CD14-positive monocyte (primary cell): Measurements from ENCODE around the gene CMTM8. TPM values are rescaled to one million over a fixed set of nuclear protein-coding genes. Genes with fewer than 3 reads are reported as not detected.

ENCODE experiments used
- DNase-seq, 3 donors: peaks; one replicate each; pipeline ENCODE4 v3.0.0-alpha.2; 2011 to 2022
- H2AFZ ChIP-seq: 2 replicates; pipeline ENCODE4 v1.6.0; 2012; ENCODE audit warnings: mild to moderate bottlenecking, low read depth, low read length, inconsistent platforms; ENCODE audit not compliant: insufficient read depth, poor library complexity, severe bottlenecking
- H3K27ac ChIP-seq, 2 donors: 1 replicate in 1 of 2; 2 replicates in 1 of 2; pipeline ENCODE4 v1.5.1; 2012 to 2013; ENCODE audit warnings: low read length in 2 of 2, control low read depth in 1 of 2, inconsistent platforms in 1 of 2, low read depth in 1 of 2, mild to moderate bottlenecking in 1 of 2
- H3K27me3 ChIP-seq, 2 donors: one replicate each; pipeline versions ENCODE4 v1.6.0 to v1.6.1; 2011 to 2013; ENCODE audit warnings: low read length in 2 of 2; ENCODE audit not compliant: control insufficient read depth in 2 of 2, insufficient read depth in 2 of 2
- H3K36me3 ChIP-seq, 2 donors: replicated peaks in 1 of 2; 1 replicate in 1 of 2; 2 replicates in 1 of 2; pipeline versions ENCODE4 v1.5.1 to v1.6.1; 2012 to 2013; ENCODE audit warnings: low read length in 2 of 2, control low read depth in 1 of 2, inconsistent platforms in 1 of 2, mild to moderate bottlenecking in 1 of 2; ENCODE audit not compliant: insufficient read depth in 2 of 2, control insufficient read depth in 1 of 2
- H3K4me1 ChIP-seq, 2 donors: 1 replicate in 1 of 2; 2 replicates in 1 of 2; pipeline versions ENCODE4 v1.5.1 to v1.6.1; 2012 to 2013; ENCODE audit warnings: low read length in 2 of 2, control low read depth in 1 of 2, inconsistent platforms in 1 of 2, mild to moderate bottlenecking in 1 of 2, moderate library complexity in 1 of 2; ENCODE audit not compliant: insufficient read depth in 2 of 2, control insufficient read depth in 1 of 2
- H3K4me2 ChIP-seq: replicated peaks from 2 replicates; pipeline ENCODE3; 2012; ENCODE audit warnings: low read length, moderate library complexity, mild to moderate bottlenecking; ENCODE audit not compliant: poor library complexity, severe bottlenecking; ENCODE audit errors: extremely low read depth
- H3K4me3 ChIP-seq, 3 experiments: fragments of 200-600 bp in 1 of 3; sonication (generic) in 1 of 3; replicated peaks in 1 of 3; 1 replicate in 2 of 3; 2 replicates in 1 of 3; pipeline ENCODE4 v1.5.1; 2011 to 2013; ENCODE audit warnings: low read length in 3 of 3, mild to moderate bottlenecking in 3 of 3, control low read depth in 2 of 3, low read depth in 2 of 3, inconsistent platforms in 1 of 3, moderate library complexity in 1 of 3
- H3K79me2 ChIP-seq: 2 replicates; pipeline ENCODE4 v1.6.0; 2012; ENCODE audit warnings: mild to moderate bottlenecking, control low read depth, inconsistent platforms, low read length, moderate library complexity; ENCODE audit not compliant: insufficient read depth
- H3K9ac ChIP-seq: 2 replicates; pipeline ENCODE4 v1.6.0; 2017; ENCODE audit warnings: low read length, mild to moderate bottlenecking; ENCODE audit not compliant: insufficient read depth, poor library complexity, severe bottlenecking
- H3K9me3 ChIP-seq, 2 donors: replicated peaks in 1 of 2; 1 replicate in 1 of 2; 2 replicates in 1 of 2; pipeline versions ENCODE4 v1.5.1 to v1.6.1; 2012 to 2013; ENCODE audit warnings: low read length in 2 of 2, control low read depth in 1 of 2; ENCODE audit not compliant: control insufficient read depth in 1 of 2, insufficient read depth in 1 of 2
- H4K20me1 ChIP-seq: 2 replicates; pipeline ENCODE4 v1.6.0; 2012; ENCODE audit warnings: mild to moderate bottlenecking, low read length, control low read depth, moderate library complexity; ENCODE audit not compliant: insufficient read depth
- H3K27ac Mint-ChIP-seq, 7 donors: one replicate each; pipeline ENCODE4 v1.8.0; 2020; ENCODE audit warnings: mild to moderate bottlenecking in 7 of 7, mixed read lengths in 7 of 7, moderate library complexity in 6 of 7, inconsistent platforms in 2 of 7
- H3K27me3 Mint-ChIP-seq, 3 donors: one replicate each; pipeline ENCODE4 v1.8.0; 2021 to 2022; ENCODE audit warnings: low read depth in 3 of 3, mild to moderate bottlenecking in 3 of 3, mixed read lengths in 3 of 3, moderate library complexity in 3 of 3, inconsistent platforms in 1 of 3
- H3K36me3 Mint-ChIP-seq, 2 donors: one replicate each; pipeline ENCODE4 v1.8.0; 2020; ENCODE audit warnings: mixed read lengths in 2 of 2, inconsistent platforms in 1 of 2, mild to moderate bottlenecking in 1 of 2
- H3K4me1 Mint-ChIP-seq: one replicate; pipeline ENCODE4 v1.8.0; 2020; ENCODE audit warnings: mild to moderate bottlenecking, mixed read lengths
- H3K4me3 Mint-ChIP-seq, 2 donors: one replicate each; pipeline ENCODE4 v1.8.0; 2020; ENCODE audit warnings: mild to moderate bottlenecking in 2 of 2, mixed read lengths in 2 of 2, moderate library complexity in 1 of 2
- H3K9me3 Mint-ChIP-seq, 7 donors: one replicate each; pipeline ENCODE4 v1.8.0; 2020 to 2022; ENCODE audit warnings: mixed read lengths in 7 of 7, mild to moderate bottlenecking in 6 of 7, moderate library complexity in 6 of 7, inconsistent platforms in 2 of 7
- WGBS: methylation state at CpG from one replicate; pipeline ENCODE4 v1.1.5; 2013; ENCODE audit warnings: missing lambda C conversion rate; ENCODE audit not compliant: insufficient coverage; 5-methylcytosine and 5-hydroxymethylcytosine counted together
- intact Hi-C, 2 donors: fragments of 100-400 bp; cut with micrococcal nuclease; formaldehyde crosslinking; loops; one replicate each; pipeline versions ENCODE4 v1.15.0 to v1.15.1; 2023
- polyA plus RNA-seq, 3 donors: library from polyadenylated mRNA; depleted of rRNA in 1 of 3; unstranded in 2 of 3; stranded (reverse) in 1 of 3; fragments of 300-500 nt in 2 of 3; fragments of >200 nt in 1 of 3; fragmentation: Illumina TruSeq in 2 of 3; gene quantifications; 1 replicate in 2 of 3; 2 replicates in 1 of 3; pipeline ENCODE4 v1.2.3, GENCODE V29; 2012 to 2021
- TF ChIP-seq, protein P1 (sequence below): fragments of 200-600 bp; IDR thresholded peaks from one replicate; pipeline ENCODE4 v1.8.0; 2022; ENCODE audit warnings: antibody characterized with exemption, mild to moderate bottlenecking

Gene CMTM8
- polyA plus RNA-seq, 3 donors: 0.46 to 2.5 (median 0.94) TPM

GRCh38 chr3:32316976-32317375 lies 78.5 kb downstream of the CMTM8 start:
- no peak overlapping the region for H3K27ac ChIP-seq
- TF ChIP-seq, protein P1, sequence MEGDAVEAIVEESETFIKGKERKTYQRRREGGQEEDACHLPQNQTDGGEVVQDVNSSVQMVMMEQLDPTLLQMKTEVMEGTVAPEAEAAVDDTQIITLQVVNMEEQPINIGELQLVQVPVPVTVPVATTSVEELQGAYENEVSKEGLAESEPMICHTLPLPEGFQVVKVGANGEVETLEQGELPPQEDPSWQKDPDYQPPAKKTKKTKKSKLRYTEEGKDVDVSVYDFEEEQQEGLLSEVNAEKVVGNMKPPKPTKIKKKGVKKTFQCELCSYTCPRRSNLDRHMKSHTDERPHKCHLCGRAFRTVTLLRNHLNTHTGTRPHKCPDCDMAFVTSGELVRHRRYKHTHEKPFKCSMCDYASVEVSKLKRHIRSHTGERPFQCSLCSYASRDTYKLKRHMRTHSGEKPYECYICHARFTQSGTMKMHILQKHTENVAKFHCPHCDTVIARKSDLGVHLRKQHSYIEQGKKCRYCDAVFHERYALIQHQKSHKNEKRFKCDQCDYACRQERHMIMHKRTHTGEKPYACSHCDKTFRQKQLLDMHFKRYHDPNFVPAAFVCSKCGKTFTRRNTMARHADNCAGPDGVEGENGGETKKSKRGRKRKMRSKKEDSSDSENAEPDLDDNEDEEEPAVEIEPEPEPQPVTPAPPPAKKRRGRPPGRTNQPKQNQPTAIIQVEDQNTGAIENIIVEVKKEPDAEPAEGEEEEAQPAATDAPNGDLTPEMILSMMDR: no peak
- H3K4me1 ChIP-seq: no peaks in the 10 kb centered on the region
- peaks cover 0 to 3% of the 10 kb centered on the region in 2 donors for H3K27me3 ChIP-seq
- DNase-seq: no peak
- H3K9me3 ChIP-seq: no peaks in the 10 kb centered on the region
- H3K9ac ChIP-seq: no peak overlapping the region
- H3K4me3 ChIP-seq: no peak overlapping the region
- no peak overlapping the region for H3K4me3 Mint-ChIP-seq
- H3K36me3 Mint-ChIP-seq: no peaks in the 10 kb centered on the region
- H3K79me2 ChIP-seq: no peaks in the 10 kb centered on the region
- H3K4me1 Mint-ChIP-seq: peaks cover 13% of the 10 kb centered on the region
- no peak overlapping the region for H2AFZ ChIP-seq
- intact Hi-C loops: no loop called here
- no peaks in the 10 kb centered on the region for H3K36me3 ChIP-seq
- peaks cover 7 to 10% (median 7%) of the 10 kb centered on the region in 3 donors for H3K27me3 Mint-ChIP-seq
- H3K9me3 Mint-ChIP-seq: no peaks in the 10 kb centered on the region
- 90% methylated on average over 2 of the region's 2 CpGs for WGBS
- H4K20me1 ChIP-seq: no peaks in the 10 kb centered on the region
- H3K4me2 ChIP-seq: no peak overlapping the region
- H3K27ac Mint-ChIP-seq: no peak overlapping the region

DNA sequence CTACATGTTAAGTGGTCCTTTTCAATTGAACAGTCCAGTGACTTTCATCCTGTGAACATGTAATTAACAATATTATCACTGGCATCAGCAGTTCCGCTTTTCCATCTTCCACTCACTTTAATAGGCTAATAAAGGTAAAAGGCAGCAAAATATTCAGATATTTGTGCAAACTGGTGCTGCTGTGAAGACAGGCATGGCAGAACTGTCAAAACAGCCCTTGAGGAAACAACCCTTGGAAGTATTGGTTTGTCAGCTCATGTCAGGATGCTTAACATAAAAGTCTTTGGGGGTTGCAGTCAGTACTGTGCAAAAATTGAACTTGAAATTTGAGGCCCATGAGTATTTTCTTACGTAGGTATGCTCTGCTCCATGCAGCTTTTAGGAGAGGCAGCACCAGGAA lies 81.1 kb downstream of the CMTM8 start:
- H3K27me3 Mint-ChIP-seq: peaks cover 4 to 11% (median 8%) of the 10 kb centered on the region in 3 donors
- H3K27me3 ChIP-seq: peaks cover 0 to 3% of the 10 kb centered on the region in 2 donors
- TF ChIP-seq, protein P1: no peak
- no peaks in the 10 kb centered on the region for H3K36me3 Mint-ChIP-seq
- H3K4me1 ChIP-seq: no peaks in the 10 kb centered on the region
- no peak overlapping the region for H3K9ac ChIP-seq
- no peaks in the 10 kb centered on the region for H3K9me3 Mint-ChIP-seq
- H3K4me3 ChIP-seq: no peak overlapping the region
- no peak overlapping the region for H3K27ac Mint-ChIP-seq
- H3K27ac ChIP-seq: no peak overlapping the region
- no peak for DNase-seq
- 90% methylated on average over 1 of the region's 2 CpGs for WGBS
- H4K20me1 ChIP-seq: no peaks in the 10 kb centered on the region
- H2AFZ ChIP-seq: no peak overlapping the region
- H3K4me3 Mint-ChIP-seq: no peak overlapping the region
- H3K4me2 ChIP-seq: no peak overlapping the region
- peaks cover 8% of the 10 kb centered on the region for H3K4me1 Mint-ChIP-seq
- H3K36me3 ChIP-seq: no peaks in the 10 kb centered on the region
- H3K79me2 ChIP-seq: no peaks in the 10 kb centered on the region
- H3K9me3 ChIP-seq: no peaks in the 10 kb centered on the region
- intact Hi-C loops: no loop called here
